ENCODE data around the gene MCUR1.
A peak's percentile ranks its signal among the peaks of the same experiment; 100 is the strongest.
"Not testable (repeated sequence)": the region's sequence is repeated elsewhere in the genome, so short reads cannot be mapped to it uniquely, and the experiment has no call there.

MCUR1 gene

GRCh38 chr6:13827032-13827431 is 12.7 kb upstream of the MCUR1 start:
- no peak for DNase-seq

GRCh38 chr6:13825871-13826270 is 11.5 kb upstream of the MCUR1 start:
- no peak for DNase-seq

GRCh38 chr6:13818341-13818740 is 4.0 kb upstream of the MCUR1 start:
- DNase-seq, result no peak

GRCh38 chr6:13814938-13815575 is 700 bp upstream of the MCUR1 start:
- no peak for DNase-seq

GRCh38 chr6:13813621-13814175 is 659 bp downstream of the MCUR1 start:
- DNase-seq, result peak; percentile 83

- DNase-seq, result no peak
Observed at GRCh38 chr6:13813026-13813425, 1.3 kb downstream of the MCUR1 start.

GRCh38 chr6:13812359-13812642 is 2.1 kb downstream of the MCUR1 start:
- DNase-seq, result no peak

- no peak for DNase-seq
Observed at GRCh38 chr6:13811627-13812358, 2.6 kb downstream of the MCUR1 start.

GRCh38 chr6:13810688-13811446 is 3.5 kb downstream of the MCUR1 start:
- no peak for DNase-seq

- DNase-seq, result no peak
Observed at GRCh38 chr6:13808801-13809200, 5.6 kb downstream of the MCUR1 start.

- no peak for DNase-seq
Observed at GRCh38 chr6:13807696-13808095, 6.7 kb downstream of the MCUR1 start.

GRCh38 chr6:13803581-13803980 is 10.8 kb downstream of the MCUR1 start:
- DNase-seq, result no peak

GRCh38 chr6:13800615-13801014 is 13.7 kb downstream of the MCUR1 start:
- no peak for DNase-seq

- no peak for DNase-seq
Observed at GRCh38 chr6:13796781-13797180, 17.6 kb downstream of the MCUR1 start.

GRCh38 chr6:13795041-13795750 is 19.2 kb downstream of the MCUR1 start:
- DNase-seq, result peak; percentile 69

- DNase-seq, result no peak
Observed at GRCh38 chr6:13794184-13794583, 20.2 kb downstream of the MCUR1 start.

- DNase-seq, result no peak
Observed at GRCh38 chr6:13789746-13790145, 24.6 kb downstream of the MCUR1 start.

GRCh38 chr6:13788820-13789219 is 25.5 kb downstream of the MCUR1 start:
- DNase-seq, result no peak

GRCh38 chr6:13787137-13787536 is 27.2 kb downstream of the MCUR1 start:
- peak; percentile 45 for DNase-seq

GRCh38 chr6:13780162-13780561 is 34.2 kb downstream of the MCUR1 start:
- DNase-seq, result not testable (repeated sequence)

- no peak for DNase-seq
Observed at GRCh38 chr6:13778028-13778427, 36.3 kb downstream of the MCUR1 start.

- DNase-seq, result no peak
Observed at GRCh38 chr6:13776602-13777001, 37.8 kb downstream of the MCUR1 start.

- not testable (repeated sequence) for DNase-seq
Observed at GRCh38 chr6:13775466-13775865, 38.9 kb downstream of the MCUR1 start.

Data from retina (tissue), 1 donor.